ENCODE measurements around the gene CUZD1.

DNA sequence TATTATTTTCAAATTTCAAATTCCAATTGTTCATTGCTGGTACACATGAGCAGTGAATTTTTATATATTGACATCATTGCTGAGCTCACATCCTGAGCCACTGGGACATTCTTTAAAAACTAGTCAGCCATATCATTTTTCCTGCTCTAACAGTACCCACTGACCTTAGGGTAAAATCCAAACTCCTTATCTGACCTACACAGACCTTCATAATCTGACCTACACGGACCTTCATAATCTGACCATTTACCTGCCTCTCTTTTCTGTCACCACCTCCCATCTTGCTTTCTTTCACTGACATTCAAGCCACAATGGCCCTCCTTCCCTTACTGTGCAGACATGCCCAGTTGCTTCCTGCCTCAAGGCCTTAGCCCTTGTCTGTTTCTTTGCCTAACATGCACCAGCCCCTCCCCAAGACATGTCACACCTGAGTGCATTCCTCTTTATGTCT lies 16.1 kb upstream of the CUZD1 start:
- TF ChIP-seq REST (IDR thresholded peaks at IDR 0.05; ENCODE audit: insufficient read depth in 1 of 2, low read depth in 2 of 2, low read length in 2 of 2): no peak
- no peak for TF ChIP-seq FOXP2 (optimal IDR thresholded peaks at IDR 0.05; ENCODE audit: borderline replicate concordance, extremely low read depth, extremely low read length, insufficient read depth)
- no peak for TF ChIP-seq POLR2AphosphoS5 (IDR thresholded peaks at IDR 0.05; ENCODE audit: low read depth, low read length)
- TF ChIP-seq TAF1 (IDR thresholded peaks at IDR 0.05; ENCODE audit: borderline replicate concordance, insufficient read depth, low read length): no peak
- TF ChIP-seq SIN3A (IDR thresholded peaks at IDR 0.05; ENCODE audit: borderline replicate concordance, insufficient read depth, low read length): no peak
